ENCODE measurements around the gene ORAI2.
A peak's percentile ranks its signal among the peaks of the same experiment; 100 is the strongest.

Gene ORAI2

GRCh38 chr7:102415685-102416225 lies 17.6 kb upstream of the ORAI2 start:
- DNase-seq = no peak

- DNase-seq = no peak
Measured at GRCh38 chr7:102416406-102416805, 17.0 kb upstream of the ORAI2 start.

GRCh38 chr7:102417105-102417504 lies 16.3 kb upstream of the ORAI2 start:
- DNase-seq = no peak

GRCh38 chr7:102418592-102418991 lies 14.8 kb upstream of the ORAI2 start:
- no peak for DNase-seq

DNA sequence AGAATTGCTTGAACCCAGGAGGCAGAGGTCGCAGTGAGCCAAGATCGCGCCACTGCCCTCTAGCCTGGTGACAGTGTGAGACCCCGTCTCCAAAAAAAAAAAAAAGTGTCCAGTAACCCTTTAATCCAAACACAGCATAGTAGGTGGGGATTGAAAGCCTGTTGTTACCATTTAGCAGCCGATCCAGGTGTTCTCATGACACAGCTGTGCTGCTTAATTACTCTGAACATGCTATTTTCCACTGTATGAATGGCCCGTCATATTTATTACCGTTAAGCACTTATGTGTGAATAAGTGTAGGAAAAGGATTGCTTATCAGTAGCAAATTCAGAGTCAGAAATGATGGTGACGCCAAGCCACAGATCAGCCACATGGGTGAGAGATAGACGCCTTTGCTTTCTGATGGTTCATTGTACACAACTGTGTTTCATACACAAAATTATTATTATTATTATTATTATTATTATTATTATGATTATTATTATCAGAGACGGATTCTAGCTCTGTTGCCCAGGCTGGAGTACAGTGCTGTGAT lies 11.6 kb upstream of the ORAI2 start:
- DNase-seq = no peak

DNA sequence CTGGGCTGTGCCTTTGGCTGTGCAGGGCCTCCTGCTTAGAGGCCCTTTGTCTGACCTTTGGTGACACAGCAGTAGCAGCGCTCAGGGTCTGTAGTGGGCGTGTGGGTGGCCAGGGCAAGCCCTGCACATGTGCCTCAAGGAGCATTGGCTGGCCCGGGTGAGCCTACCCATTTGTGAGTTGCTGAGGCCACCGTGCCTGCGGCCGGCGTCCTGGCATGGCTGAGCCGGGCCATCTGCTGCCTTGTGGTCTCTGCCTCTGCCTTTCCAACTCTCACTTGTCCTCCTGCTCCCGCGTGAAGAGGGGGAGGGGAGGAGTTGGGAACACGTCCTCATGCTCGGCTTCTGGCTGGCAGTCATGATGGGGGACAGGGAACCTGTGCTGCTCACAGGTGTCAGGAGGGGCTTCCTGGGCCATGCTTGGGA lies 9.2 kb upstream of the ORAI2 start:
- no peak for DNase-seq

GRCh38 chr7:102424787-102425218 lies 8.6 kb upstream of the ORAI2 start:
- DNase-seq = no peak

DNA sequence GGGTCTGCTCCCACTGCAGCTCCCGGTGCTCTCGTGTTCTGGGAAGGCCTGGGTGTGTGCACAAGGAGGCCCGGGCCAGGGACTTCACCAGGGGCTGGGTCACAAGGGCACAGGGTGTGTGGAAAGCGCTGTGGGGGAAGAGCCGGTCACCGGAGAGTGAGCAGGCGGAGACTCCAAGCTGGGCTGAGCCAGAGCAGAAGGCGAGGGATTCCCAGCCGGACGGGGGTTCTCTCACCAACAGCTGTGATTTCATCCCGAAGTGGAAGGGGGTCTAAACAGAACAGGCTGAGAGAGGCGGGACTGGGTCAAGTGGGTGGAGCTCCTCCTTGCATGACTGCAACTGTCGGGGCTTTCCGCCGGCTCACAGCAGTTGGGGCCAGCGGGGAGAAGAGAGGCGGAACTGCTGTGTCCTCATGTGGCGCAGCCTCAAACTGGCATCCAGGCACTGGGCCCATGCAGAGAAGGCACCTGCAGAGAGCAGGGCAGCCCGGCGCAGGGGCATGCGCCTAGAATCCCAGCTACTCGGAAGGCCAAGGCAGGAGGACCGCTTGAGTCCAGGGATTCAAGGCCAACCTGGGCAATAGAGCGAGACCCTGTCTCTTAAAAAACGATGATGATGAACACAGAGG lies 7.6 kb upstream of the ORAI2 start:
- DNase-seq = peak in 1 of 2 donors; percentile 26

- no peak for DNase-seq
Measured at GRCh38 chr7:102426268-102427018, 6.9 kb upstream of the ORAI2 start.

DNA sequence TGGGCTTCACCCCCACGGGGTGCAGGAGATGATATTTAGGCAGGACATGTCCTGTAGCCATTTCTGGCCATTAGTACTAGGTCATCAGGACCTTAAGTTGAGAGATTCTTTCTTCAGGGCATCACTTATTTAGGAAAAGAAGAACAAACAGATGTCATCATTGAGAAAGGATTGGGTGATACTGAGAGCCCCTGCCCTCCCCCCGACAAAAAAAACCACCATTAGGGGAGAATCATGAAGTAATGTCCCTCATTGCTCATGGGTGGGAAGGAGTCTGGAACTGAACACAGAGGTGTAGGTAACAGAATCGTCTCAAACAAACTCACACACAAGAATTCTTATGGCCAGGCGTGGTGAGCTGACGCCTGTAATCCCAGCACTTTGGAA lies 6.4 kb upstream of the ORAI2 start:
- no peak for DNase-seq

GRCh38 chr7:102429141-102429899 lies 4.1 kb upstream of the ORAI2 start:
- no peak for DNase-seq

- DNase-seq = peak in 1 of 2 donors; percentile 14
Measured at GRCh38 chr7:102431617-102432298, 1.6 kb upstream of the ORAI2 start.

DNA sequence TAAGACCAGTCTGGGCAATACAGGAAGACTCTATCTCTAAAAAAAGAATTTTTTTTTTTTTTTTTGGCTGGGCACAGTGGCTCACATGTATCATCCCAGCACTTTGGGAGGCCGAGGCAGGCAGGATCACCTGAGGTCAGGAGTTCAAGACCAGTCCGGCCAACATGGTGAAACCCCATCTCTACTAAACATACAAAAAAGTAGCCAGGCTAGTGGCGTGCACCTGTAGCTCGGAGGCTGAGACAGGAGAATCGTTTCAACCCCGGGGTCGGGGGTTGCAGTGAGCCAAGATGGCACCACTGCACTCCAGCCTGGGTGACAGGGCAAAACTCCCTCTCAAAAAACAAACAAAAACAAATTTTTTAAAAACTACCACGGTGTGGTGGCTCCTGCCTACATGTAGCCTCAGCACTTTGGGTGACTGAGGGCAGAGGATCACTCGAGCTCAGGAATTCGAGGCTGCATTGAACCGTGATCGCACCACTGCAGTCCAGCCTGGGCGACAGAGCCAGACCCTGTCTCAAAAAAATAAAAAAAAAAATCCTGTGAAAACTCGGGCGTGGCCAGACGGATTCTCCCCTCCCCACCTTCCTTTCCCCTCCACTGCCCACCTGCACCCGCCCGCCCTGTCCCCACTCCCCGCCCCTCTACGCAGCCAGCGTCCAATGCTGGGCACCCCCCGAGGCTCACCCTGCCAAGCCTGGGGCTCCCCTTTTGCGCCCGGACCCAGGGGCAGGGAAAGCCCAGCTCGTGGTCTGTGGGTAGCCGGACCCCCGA lies 745 bp upstream of the ORAI2 start:
- DNase-seq = no peak

GRCh38 chr7:102434039-102434486 lies 688 bp downstream of the ORAI2 start:
- no peak for DNase-seq

DNA sequence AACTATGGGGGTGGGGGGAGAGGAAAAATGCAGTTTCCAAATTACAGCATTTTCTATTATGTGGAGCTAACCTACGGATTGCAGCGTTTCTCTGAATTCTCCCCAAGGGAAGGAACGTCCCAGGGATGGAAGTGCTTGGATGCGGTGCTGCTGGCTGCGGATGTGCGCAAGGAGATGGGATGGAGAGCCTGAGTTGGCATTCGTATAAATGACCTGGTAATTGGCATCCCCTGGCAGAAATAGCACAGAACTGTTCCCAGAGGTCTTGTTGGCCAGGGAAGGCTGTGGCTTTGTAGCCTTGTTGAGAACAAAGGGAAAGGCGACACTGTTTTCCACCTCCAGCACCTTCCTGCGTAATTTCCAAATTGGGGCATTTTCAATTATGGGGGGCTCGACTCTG lies 2.7 kb downstream of the ORAI2 start:
- no peak for DNase-seq

GRCh38 chr7:102439963-102440795 lies 6.8 kb downstream of the ORAI2 start:
- DNase-seq = no peak

GRCh38 chr7:102444961-102445673 lies 11.7 kb downstream of the ORAI2 start:
- no peak for DNase-seq

GRCh38 chr7:102445674-102446071 lies 12.3 kb downstream of the ORAI2 start:
- DNase-seq = no peak

- no peak for DNase-seq
Measured at GRCh38 chr7:102446387-102447156, 13.2 kb downstream of the ORAI2 start.
